H1 (cell line): Measurements from ENCODE around the gene PANX2. TPM values are rescaled to one million over a fixed set of nuclear protein-coding genes. Genes with fewer than 3 reads are reported as not detected.

ENCODE experiments used
- CTCF ChIA-PET: fragments of 300-600 bp; sonication (Branson Sonifier 250); formaldehyde crosslinking; loops from one replicate; lab custom pipeline; 2021; ENCODE audit not compliant: partially characterized antibody; lab: Charles Lee
- POLR2A ChIA-PET: fragments of 300-600 bp; sonication (Branson Sonifier 250); formaldehyde crosslinking; loops from one replicate; lab custom pipeline; 2021; ENCODE audit warnings: inconsistent platforms; ENCODE audit not compliant: partially characterized antibody; lab: Charles Lee
- DNase-seq, 2 experiments: peaks; one replicate each; pipeline versions ENCODE4 v3.0.0 to v3.0.0-alpha.2; 2010 to 2022; ENCODE audit warnings: low spot score in 2 of 2, low read depth in 1 of 2, mixed read lengths in 1 of 2
- FAIRE-seq: peaks from 2 replicates; lab custom pipeline; 2011; peaks lifted over from hg19 to GRCh38; lab: Jason Lieb, UNC
- H2AFZ ChIP-seq: 2 replicates; pipeline ENCODE4 v1.8.1; 2012; ENCODE audit warnings: low read length, inconsistent platforms
- H2AK5ac ChIP-seq: 2 replicates; pipeline ENCODE4 v1.6.1; 2013; ENCODE audit warnings: low read depth, low read length
- H2BK120ac ChIP-seq: replicated peaks from 2 replicates; pipeline ENCODE3; 2013; ENCODE audit warnings: low read depth, low read length, inconsistent platforms
- H2BK12ac ChIP-seq: 2 replicates; pipeline ENCODE4 v1.6.1; 2013; ENCODE audit warnings: low read depth, low read length
- H2BK15ac ChIP-seq: 2 replicates; pipeline ENCODE4 v1.6.1; 2013; ENCODE audit warnings: low read length
- H2BK20ac ChIP-seq: 2 replicates; pipeline ENCODE4 v1.6.1; 2013; ENCODE audit warnings: low read length
- H2BK5ac ChIP-seq: 2 replicates; pipeline ENCODE4 v1.6.1; 2013; ENCODE audit warnings: low read depth, low read length
- H3K14ac ChIP-seq: 2 replicates; pipeline ENCODE4 v1.6.1; 2013; ENCODE audit warnings: inconsistent platforms; ENCODE audit not compliant: insufficient read length
- H3K18ac ChIP-seq: 2 replicates; pipeline ENCODE4 v1.6.1; 2013; ENCODE audit warnings: low read length; ENCODE audit errors: extremely low read depth
- H3K23ac ChIP-seq: 2 replicates; pipeline ENCODE4 v1.6.1; 2013; ENCODE audit warnings: inconsistent platforms; ENCODE audit not compliant: insufficient read length
- H3K23me2 ChIP-seq: 2 replicates; pipeline ENCODE4 v1.6.1; 2013; ENCODE audit warnings: low read depth, low read length
- H3K27ac ChIP-seq: 2 replicates; pipeline ENCODE4 v1.6.1; 2011; ENCODE audit warnings: low read depth, low read length, inconsistent platforms
- H3K27me3 ChIP-seq, 4 experiments: replicated peaks in 1 of 4; 1 replicate in 1 of 4; 2 replicates in 3 of 4; pipeline versions ENCODE4 v1.6.1 to v1.8.1; 2011 to 2013; ENCODE audit warnings: low read length in 3 of 4, mild to moderate bottlenecking in 3 of 4, inconsistent platforms in 2 of 4, mixed read lengths in 2 of 4, moderate library complexity in 1 of 4; ENCODE audit not compliant: control insufficient read depth in 3 of 4, insufficient read depth in 3 of 4; ENCODE audit errors: extremely low read depth in 1 of 4
- H3K36me3 ChIP-seq, 4 experiments: 2 replicates each; pipeline versions ENCODE4 v1.6.1 to v1.8.1; 2011 to 2013; ENCODE audit warnings: mild to moderate bottlenecking in 4 of 4, low read length in 3 of 4, moderate library complexity in 2 of 4, control low read depth in 1 of 4, inconsistent platforms in 1 of 4; ENCODE audit not compliant: insufficient read depth in 4 of 4, control insufficient read depth in 2 of 4
- H3K4ac ChIP-seq: replicated peaks from 2 replicates; pipeline ENCODE3; 2013; ENCODE audit warnings: low read length, low read depth, mixed read lengths, inconsistent platforms; ENCODE audit not compliant: insufficient read length
- H3K4me1 ChIP-seq, 4 experiments: replicated peaks in 1 of 4; 1 replicate in 1 of 4; 2 replicates in 3 of 4; pipeline versions ENCODE4 v1.6.1 to v1.8.1; 2011 to 2013; ENCODE audit warnings: low read length in 3 of 4, inconsistent platforms in 2 of 4, mixed read lengths in 1 of 4; ENCODE audit not compliant: insufficient read depth in 4 of 4, control insufficient read depth in 3 of 4
- H3K4me2 ChIP-seq, 2 experiments: 2 replicates each; pipeline versions ENCODE4 v1.6.1 to v1.8.1; 2011 to 2013; ENCODE audit warnings: low read depth in 2 of 2, low read length in 2 of 2, control low read depth in 1 of 2, inconsistent platforms in 1 of 2, mild to moderate bottlenecking in 1 of 2; ENCODE audit not compliant: insufficient read depth in 1 of 2
- H3K4me3 ChIP-seq, 4 experiments: fragments of 200-600, 300-600 bp in 1 of 4; sonication (generic), shearing (Covaris generic), sonication (Bioruptor Twin) in 1 of 4; 2 replicates each; pipeline versions ENCODE4 v1.5.1 to v1.8.1; 2011 to 2016; ENCODE audit warnings: low read length in 4 of 4, low read depth in 3 of 4, control low read depth in 2 of 4, inconsistent platforms in 2 of 4, mild to moderate bottlenecking in 2 of 4, mixed read lengths in 1 of 4, moderate library complexity in 1 of 4; ENCODE audit not compliant: insufficient read depth in 2 of 4; ENCODE audit errors: extremely low read depth in 1 of 4
- H3K56ac ChIP-seq: replicated peaks from 2 replicates; pipeline ENCODE3; 2013; ENCODE audit warnings: low read depth, mild to moderate bottlenecking, mixed read lengths, low read length, inconsistent platforms; ENCODE audit not compliant: insufficient read length
- H3K79me1 ChIP-seq: 2 replicates; pipeline ENCODE4 v1.6.1; 2013; ENCODE audit warnings: low read depth, low read length, control low read depth
- H3K79me2 ChIP-seq, 2 experiments: 2 replicates each; pipeline versions ENCODE4 v1.6.1 to v1.8.1; 2012 to 2013; ENCODE audit warnings: low read length in 2 of 2, mild to moderate bottlenecking in 2 of 2, inconsistent platforms in 1 of 2; ENCODE audit not compliant: insufficient read depth in 2 of 2, control insufficient read depth in 1 of 2
- H3K9ac ChIP-seq, 4 experiments: replicated peaks in 1 of 4; 1 replicate in 1 of 4; 2 replicates in 3 of 4; pipeline versions ENCODE4 v1.6.1 to v1.8.1; 2011 to 2013; ENCODE audit warnings: low read depth in 3 of 4, low read length in 3 of 4, control low read depth in 2 of 4, mild to moderate bottlenecking in 2 of 4, moderate library complexity in 2 of 4, inconsistent platforms in 1 of 4; ENCODE audit errors: extremely low read depth in 1 of 4
- H3K9me3 ChIP-seq, 2 experiments: 2 replicates each; pipeline versions ENCODE4 v1.6.1 to v1.8.1; 2012 to 2013; ENCODE audit warnings: mild to moderate bottlenecking in 2 of 2, moderate library complexity in 2 of 2, control low read depth in 1 of 2, inconsistent platforms in 1 of 2, low read depth in 1 of 2, low read length in 1 of 2, mixed read lengths in 1 of 2; ENCODE audit not compliant: insufficient read depth in 2 of 2
- H4K20me1 ChIP-seq, 2 experiments: replicated peaks in 1 of 2; 2 replicates each; pipeline versions ENCODE3 to v1.8.1; 2011 to 2013; ENCODE audit warnings: inconsistent platforms in 2 of 2, low read length in 2 of 2, mild to moderate bottlenecking in 1 of 2; ENCODE audit not compliant: insufficient read depth in 2 of 2, control insufficient read depth in 1 of 2
- H4K5ac ChIP-seq: 2 replicates; pipeline ENCODE4 v1.6.1; 2013; ENCODE audit warnings: low read length, low read depth, mixed read lengths, inconsistent platforms; ENCODE audit not compliant: insufficient read length
- H4K8ac ChIP-seq: 2 replicates; pipeline ENCODE4 v1.8.0; 2013; ENCODE audit warnings: mild to moderate bottlenecking, moderate library complexity, low read length, inconsistent platforms; ENCODE audit not compliant: insufficient read depth; ENCODE audit errors: extremely low read depth
- H4K91ac ChIP-seq: replicated peaks from 2 replicates; pipeline ENCODE3; 2013; ENCODE audit warnings: low read length, mixed read lengths, inconsistent platforms; ENCODE audit not compliant: insufficient read length
- CEBPB ChIP-seq: IDR thresholded peaks from 2 replicates; pipeline ENCODE4 v1.6.1; 2012; ENCODE audit warnings: low read depth, low read length
- TEAD4 ChIP-seq: IDR thresholded peaks from 2 replicates; pipeline ENCODE4 v1.6.1; 2012; ENCODE audit warnings: low read depth, low read length, inconsistent platforms, mixed read lengths
- WGBS, 2 experiments: shearing (Covaris generic) in 1 of 2; methylation state at CpG; one replicate each; pipeline versions ENCODE4 v1.1.6 to v1.1.7; 2013 to 2015; ENCODE audit warnings: low lambda C conversion rate in 2 of 2, mixed read lengths in 2 of 2, inconsistent platforms in 1 of 2, low coverage in 1 of 2, missing lambda C conversion rate in 1 of 2; ENCODE audit not compliant: insufficient replicate concordance in 2 of 2, insufficient coverage in 1 of 2, insufficient read length in 1 of 2; ENCODE audit errors: extremely low coverage in 1 of 2, missing lambda C conversion rate in 1 of 2; 5-methylcytosine and 5-hydroxymethylcytosine counted together
- polyA plus RNA-seq, 7 experiments: library from polyadenylated mRNA; depleted of rRNA in 3 of 7; stranded (reverse) in 5 of 7; unstranded in 2 of 7; fragments of >200 nt in 5 of 7; fragments of 200-250 nt in 2 of 7; gene quantifications; 1 replicate in 5 of 7; 2 replicates in 1 of 7; 4 replicates in 1 of 7; pipeline versions ENCODE4 v1.2.1 to v1.2.3, GENCODE V29; 2011 to 2013; ENCODE audit warnings: missing spikeins in 2 of 7, mixed read lengths in 2 of 7
- total RNA-seq: library from RNA; stranded (reverse); fragmentation: NEBNext Ultra II Directional; extraction: Animal tissue kit (Norgen Biotek cat#: 25700); gene quantifications from 2 replicates; pipeline ENCODE4 v1.2.1, GENCODE V29; 2021

The PANX2 gene
- total and polyA plus RNA-seq, 2 of the 8 experiments (the other 6 are each of a cell fraction or from before 2014, with no cell fraction given), result 3.5 to 5.0 TPM

- Histone ChIP-seq H2AFZ (no peak overlapping the region), H2BK20ac (no peak overlapping the region), H2BK5ac (no peak overlapping the region), H3K9ac (no peak overlapping the region), H4K8ac (no peak overlapping the region), H3K18ac (no peak overlapping the region), H3K79me1 (no peaks in the 10 kb centered on the region), H3K14ac (no peak overlapping the region), H3K27me3 (no peaks in the 10 kb centered on the region), H3K56ac (no peak overlapping the region), H2BK120ac (no peak overlapping the region), H3K36me3 (no peaks in the 10 kb centered on the region), H3K4me2 (no peak overlapping the region), H4K91ac (no peak overlapping the region), H3K4me1 (no peaks in the 10 kb centered on the region), H3K4me3 (no peak overlapping the region), H3K9me3 (no peaks in the 10 kb centered on the region), H3K23me2 (no peaks in the 10 kb centered on the region), H4K20me1 (no peaks in the 10 kb centered on the region), H3K79me2 (no peaks in the 10 kb centered on the region), H2BK12ac (no peak overlapping the region), H4K5ac (no peak overlapping the region), H2AK5ac (no peak overlapping the region), H3K27ac (no peak overlapping the region), H3K23ac (no peak overlapping the region), H2BK15ac (no peak overlapping the region), H3K4ac (no peak overlapping the region)
- ChIA-PET CTCF (interaction anchor here (0.6 to 1.5 kb wide), 5 partner anchors 8 to 128 kb away, joined by 3 to 5 read pairs (median 4); no protein-coding TSS in a partner anchor), POLR2A (interaction anchor here (0.6 kb wide), 1 partner anchor 370 kb away, joined by 3 read pairs; no protein-coding TSS in a partner anchor)
- TF ChIP-seq CEBPB, result peak; percentile 68; the same call in 1 of the 2 replicates
- no peak for TF ChIP-seq TEAD4
- 82% methylated on average over 3 of the region's 3 CpGs; no CpG with 5 or more reads in 1 of the 2 experiments for WGBS, 2 experiments
- FAIRE-seq, result no peak
- no peak for DNase-seq
Measured at GRCh38 chr22:50140615-50141014, 29.9 kb upstream of the PANX2 start.
